ENCODE measurements around the gene LORICRIN. TPM values are rescaled to one million over a fixed set of nuclear protein-coding genes. Genes with fewer than 3 reads are reported as not detected.

The LORICRIN gene
- total RNA-seq, 1 experiment from 2014 or later: not detected

- Mint-ChIP-seq H3K4me3 (ENCODE audit: low read depth, unreplicated experiment) (no peak overlapping the region), H3K4me1 (ENCODE audit: low read depth, unreplicated experiment) (no peaks in the 10 kb centered on the region), H3K36me3 (ENCODE audit: insufficient read depth, unreplicated experiment) (no peaks in the 10 kb centered on the region), H3K27ac (ENCODE audit: unreplicated experiment) (no peak overlapping the region), H3K9me3 (ENCODE audit: low read depth, unreplicated experiment) (no peaks in the 10 kb centered on the region), H3K27me3 (ENCODE audit: unreplicated experiment) (peaks cover 72% of the 10 kb centered on the region)
- BruUV-seq (replicated peaks): no TSS peak
- CTCF ChIA-PET: no interaction called here
- DNase-seq: no peak
- intact Hi-C loops (cut with micrococcal nuclease; ENCODE audit: unreplicated experiment): no loop called here
- TF ChIP-seq CTCF (IDR thresholded peaks at IDR 0.05; ENCODE audit: unreplicated experiment): no peak
Observed at GRCh38 chr1:153291514-153291913, 32.0 kb downstream of the LORICRIN start.

- BruUV-seq (replicated peaks): no TSS peak
- no peak for DNase-seq
- intact Hi-C loops (cut with micrococcal nuclease; ENCODE audit: unreplicated experiment): no loop called here
- H3K4me3 Mint-ChIP-seq (ENCODE audit: low read depth, unreplicated experiment): no peak overlapping the region
- CTCF ChIA-PET: no interaction called here
- no peak for TF ChIP-seq CTCF (IDR thresholded peaks at IDR 0.05; ENCODE audit: unreplicated experiment)
- no peaks in the 10 kb centered on the region for H3K9me3 Mint-ChIP-seq (ENCODE audit: low read depth, unreplicated experiment)
- H3K4me1 Mint-ChIP-seq (ENCODE audit: low read depth, unreplicated experiment): no peaks in the 10 kb centered on the region
- H3K36me3 Mint-ChIP-seq (ENCODE audit: insufficient read depth, unreplicated experiment): no peaks in the 10 kb centered on the region
- no peak overlapping the region for H3K27ac Mint-ChIP-seq (ENCODE audit: unreplicated experiment)
- H3K27me3 Mint-ChIP-seq (ENCODE audit: unreplicated experiment): peaks cover 79% of the 10 kb centered on the region
Observed at GRCh38 chr1:153292185-153292584, 32.7 kb downstream of the LORICRIN start.

GRCh38 chr1:153292740-153293479 is 33.4 kb downstream of the LORICRIN start:
- no peaks in the 10 kb centered on the region for H3K9me3 Mint-ChIP-seq (ENCODE audit: low read depth, unreplicated experiment)
- no peaks in the 10 kb centered on the region for H3K4me1 Mint-ChIP-seq (ENCODE audit: low read depth, unreplicated experiment)
- intact Hi-C loops (cut with micrococcal nuclease; ENCODE audit: unreplicated experiment): no loop called here
- no peaks in the 10 kb centered on the region for H3K36me3 Mint-ChIP-seq (ENCODE audit: insufficient read depth, unreplicated experiment)
- H3K27ac Mint-ChIP-seq (ENCODE audit: unreplicated experiment): no peak overlapping the region
- CTCF ChIA-PET: no interaction called here
- H3K27me3 Mint-ChIP-seq (ENCODE audit: unreplicated experiment): peaks cover 86% of the 10 kb centered on the region
- no peak for TF ChIP-seq CTCF (IDR thresholded peaks at IDR 0.05; ENCODE audit: unreplicated experiment)
- DNase-seq: no peak
- H3K4me3 Mint-ChIP-seq (ENCODE audit: low read depth, unreplicated experiment): no peak overlapping the region
- BruUV-seq (replicated peaks): no TSS peak

GRCh38 chr1:153293480-153293775 is 33.9 kb downstream of the LORICRIN start:
- Mint-ChIP-seq H3K4me3 (ENCODE audit: low read depth, unreplicated experiment) (no peak overlapping the region), H3K27ac (ENCODE audit: unreplicated experiment) (no peak overlapping the region), H3K36me3 (ENCODE audit: insufficient read depth, unreplicated experiment) (no peaks in the 10 kb centered on the region), H3K9me3 (ENCODE audit: low read depth, unreplicated experiment) (no peaks in the 10 kb centered on the region), H3K4me1 (ENCODE audit: low read depth, unreplicated experiment) (no peaks in the 10 kb centered on the region), H3K27me3 (ENCODE audit: unreplicated experiment) (peaks cover 88% of the 10 kb centered on the region)
- BruUV-seq (replicated peaks): no TSS peak
- intact Hi-C loops (cut with micrococcal nuclease; ENCODE audit: unreplicated experiment): no loop called here
- CTCF ChIA-PET: no interaction called here
- TF ChIP-seq CTCF (IDR thresholded peaks at IDR 0.05; ENCODE audit: unreplicated experiment): no peak
- no peak for DNase-seq

All from Calu3 (cell line).